GM19455 (cell line): ENCODE results near the gene AHDC1.

Experiments used
- ATAC-seq: cut with Tn5 transposase; IDR thresholded peaks from one replicate; pipeline ENCODE4 v1.9.1; 2021; ENCODE audit not compliant: unreplicated experiment

AHDC1 gene

GRCh38 chr1:27535386-27535785 is 68.6 kb downstream of the AHDC1 start:
- no peak for ATAC-seq

GRCh38 chr1:27531959-27532685 is 71.8 kb downstream of the AHDC1 start:
- ATAC-seq = no peak

GRCh38 chr1:27530192-27530591 is 73.8 kb downstream of the AHDC1 start:
- ATAC-seq = no peak

GRCh38 chr1:27529704-27530018 is 74.3 kb downstream of the AHDC1 start:
- no peak for ATAC-seq

GRCh38 chr1:27528818-27529703 is 74.9 kb downstream of the AHDC1 start:
- no peak for ATAC-seq

- no peak for ATAC-seq
Observed at GRCh38 chr1:27527890-27528817, 75.8 kb downstream of the AHDC1 start.

GRCh38 chr1:27527223-27527889 is 76.6 kb downstream of the AHDC1 start:
- no peak for ATAC-seq

GRCh38 chr1:27526569-27527222 is 77.2 kb downstream of the AHDC1 start:
- no peak for ATAC-seq

GRCh38 chr1:27525296-27526272 is 78.4 kb downstream of the AHDC1 start:
- no peak for ATAC-seq

- no peak for ATAC-seq
Observed at GRCh38 chr1:27523337-27524020, 80.5 kb downstream of the AHDC1 start.

- ATAC-seq = no peak
Observed at GRCh38 chr1:27522432-27523336, 81.3 kb downstream of the AHDC1 start.

GRCh38 chr1:27521861-27522431 is 82.0 kb downstream of the AHDC1 start:
- ATAC-seq = no peak

- no peak for ATAC-seq
Observed at GRCh38 chr1:27521336-27521831, 82.6 kb downstream of the AHDC1 start.

GRCh38 chr1:27520651-27521050 is 83.3 kb downstream of the AHDC1 start:
- no peak for ATAC-seq

- no peak for ATAC-seq
Observed at GRCh38 chr1:27519331-27520258, 84.3 kb downstream of the AHDC1 start.

GRCh38 chr1:27518808-27519207 is 85.1 kb downstream of the AHDC1 start:
- no peak for ATAC-seq
